NCI-H1105 (cell line): Measurements from ENCODE around the gene GLI1.

ENCODE experiments used
- DNase-seq: peaks from one replicate; lab custom pipeline; 2025; lab: John Stamatoyannopoulos, UW

Gene GLI1

GRCh38 chr12:57520053-57520818 lies 60.7 kb downstream of the GLI1 start, which contains the start of gene DDIT3:
DDIT3 (minus strand) TSS chr12:57520514; CDS start chr12:57517406, 3,108 bp downstream.
- DNase-seq: peak; percentile 90

- DNase-seq: no peak
Measured at GRCh38 chr12:57521525-57522010, 62.0 kb downstream of the GLI1 start.
